Endodermal cell (in vitro differentiated cells): Measurements from ENCODE around the gene MAP7D2. TPM values are rescaled to one million over a fixed set of nuclear protein-coding genes. Genes with fewer than 3 reads are reported as not detected.

Experiments
- DNase-seq: peaks from one replicate; pipeline ENCODE4 v3.0.0-alpha.2; 2017
- H3K27ac ChIP-seq: 2 replicates; pipeline ENCODE4 v1.5.1; 2013; ENCODE audit warnings: mild to moderate bottlenecking, low read depth, low read length, moderate library complexity
- H3K27me3 ChIP-seq: 2 replicates; pipeline ENCODE4 v1.6.1; 2013; ENCODE audit warnings: mild to moderate bottlenecking, low read length, moderate library complexity; ENCODE audit not compliant: insufficient read depth, control insufficient read depth, poor library complexity, severe bottlenecking
- H3K36me3 ChIP-seq: 2 replicates; pipeline ENCODE4 v1.7.0; 2013; ENCODE audit warnings: mild to moderate bottlenecking, low read length, moderate library complexity; ENCODE audit not compliant: control insufficient read depth, insufficient read depth
- H3K4me1 ChIP-seq: one replicate; pipeline ENCODE4 v1.7.0; 2013; ENCODE audit warnings: low read length; ENCODE audit not compliant: control insufficient read depth, insufficient read depth
- H3K4me3 ChIP-seq: 2 replicates; pipeline ENCODE4 v1.5.1; 2013; ENCODE audit warnings: mild to moderate bottlenecking, low read length, moderate library complexity
- H3K9ac ChIP-seq: 2 replicates; pipeline ENCODE4 v1.6.1; 2013; ENCODE audit warnings: mild to moderate bottlenecking, low read length, moderate library complexity; ENCODE audit not compliant: poor library complexity, severe bottlenecking; ENCODE audit errors: extremely low read depth
- H3K9me3 ChIP-seq: 2 replicates; pipeline ENCODE4 v1.6.1; 2013; ENCODE audit warnings: mild to moderate bottlenecking, low read length, moderate library complexity; ENCODE audit not compliant: control insufficient read depth
- H3K27ac Mint-ChIP-seq: 2 replicates; pipeline ENCODE4 v1.8.0; 2020; ENCODE audit warnings: mixed read lengths
- H3K27me3 Mint-ChIP-seq: 2 replicates; pipeline ENCODE4 v1.8.0; 2021; ENCODE audit warnings: mild to moderate bottlenecking, mixed read lengths; ENCODE audit not compliant: insufficient read depth
- H3K36me3 Mint-ChIP-seq: 2 replicates; pipeline ENCODE4 v1.8.0; 2020; ENCODE audit warnings: low read depth, mixed read lengths
- H3K4me1 Mint-ChIP-seq: 2 replicates; pipeline ENCODE4 v1.8.0; 2020; ENCODE audit warnings: mixed read lengths
- H3K4me3 Mint-ChIP-seq: 2 replicates; pipeline ENCODE4 v1.8.0; 2020; ENCODE audit warnings: mild to moderate bottlenecking, moderate library complexity, mixed read lengths
- H3K9me3 Mint-ChIP-seq: 2 replicates; pipeline ENCODE4 v1.8.0; 2020; ENCODE audit warnings: mild to moderate bottlenecking, mixed read lengths
- WGBS, 2 experiments: methylation state at CpG; one replicate each; pipeline versions ENCODE4 v1.1.5 to v1.1.7; 2013; ENCODE audit warnings: missing lambda C conversion rate in 2 of 2, mixed read lengths in 1 of 2; ENCODE audit not compliant: insufficient coverage in 1 of 2, insufficient read length in 1 of 2; 5-methylcytosine and 5-hydroxymethylcytosine counted together
- total RNA-seq, 2 donors: library from RNA; stranded (reverse); fragmentation: NEBNext Ultra II Directional in 1 of 2; extraction: Animal tissue kit (Norgen Biotek cat#: 25700) in 1 of 2; gene quantifications; 2 replicates in 1 of 2; 3 replicates in 1 of 2; pipeline ENCODE4 v1.2.1, GENCODE V29; 2021
- TF ChIP-seq, protein P1 (sequence below): fragments of 200-600 bp; sonication (generic); conservative IDR thresholded peaks from 2 replicates; pipeline ENCODE4 v1.5.0; 2021; ENCODE audit warnings: antibody characterized with exemption, mild to moderate bottlenecking

MAP7D2 gene
- total RNA-seq, 2 donors from 2014 or later: 1.5 to 1.9 TPM

DNA sequence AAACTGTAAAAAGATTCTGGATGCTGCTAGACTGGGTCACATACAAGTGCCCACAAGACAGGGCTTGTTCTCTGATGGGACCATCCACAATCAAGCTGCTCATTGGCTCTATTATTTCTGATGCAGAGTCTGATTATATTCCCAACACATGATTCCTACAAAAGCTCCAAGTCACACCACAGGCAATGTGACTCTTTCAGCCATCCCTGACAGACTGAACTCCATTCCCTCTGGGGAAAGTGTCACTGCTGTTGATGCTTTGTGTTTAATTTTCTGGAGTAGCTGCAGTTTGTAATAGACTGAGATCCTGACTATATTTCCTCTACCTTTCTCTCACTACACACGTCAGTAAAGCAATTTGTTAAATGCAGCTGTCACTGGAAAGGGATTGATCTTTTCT is 70.5 kb downstream of the MAP7D2 start:
- TF ChIP-seq, protein P1, sequence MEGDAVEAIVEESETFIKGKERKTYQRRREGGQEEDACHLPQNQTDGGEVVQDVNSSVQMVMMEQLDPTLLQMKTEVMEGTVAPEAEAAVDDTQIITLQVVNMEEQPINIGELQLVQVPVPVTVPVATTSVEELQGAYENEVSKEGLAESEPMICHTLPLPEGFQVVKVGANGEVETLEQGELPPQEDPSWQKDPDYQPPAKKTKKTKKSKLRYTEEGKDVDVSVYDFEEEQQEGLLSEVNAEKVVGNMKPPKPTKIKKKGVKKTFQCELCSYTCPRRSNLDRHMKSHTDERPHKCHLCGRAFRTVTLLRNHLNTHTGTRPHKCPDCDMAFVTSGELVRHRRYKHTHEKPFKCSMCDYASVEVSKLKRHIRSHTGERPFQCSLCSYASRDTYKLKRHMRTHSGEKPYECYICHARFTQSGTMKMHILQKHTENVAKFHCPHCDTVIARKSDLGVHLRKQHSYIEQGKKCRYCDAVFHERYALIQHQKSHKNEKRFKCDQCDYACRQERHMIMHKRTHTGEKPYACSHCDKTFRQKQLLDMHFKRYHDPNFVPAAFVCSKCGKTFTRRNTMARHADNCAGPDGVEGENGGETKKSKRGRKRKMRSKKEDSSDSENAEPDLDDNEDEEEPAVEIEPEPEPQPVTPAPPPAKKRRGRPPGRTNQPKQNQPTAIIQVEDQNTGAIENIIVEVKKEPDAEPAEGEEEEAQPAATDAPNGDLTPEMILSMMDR: no peak
- Histone ChIP-seq H3K36me3 (no peaks in the 10 kb centered on the region), H3K4me1 (no peaks in the 10 kb centered on the region), H3K9me3 (no peaks in the 10 kb centered on the region), H3K27me3 (no peaks in the 10 kb centered on the region), H3K4me3 (no peak overlapping the region), H3K9ac (no peak overlapping the region), H3K27ac (no peak overlapping the region)
- Mint-ChIP-seq H3K36me3 (no peaks in the 10 kb centered on the region), H3K9me3 (peaks cover 77% of the 10 kb centered on the region), H3K4me1 (no peaks in the 10 kb centered on the region), H3K27ac (no peak overlapping the region), H3K27me3 (no peaks in the 10 kb centered on the region), H3K4me3 (no peak overlapping the region)
- no peak for DNase-seq
- WGBS, 2 experiments: 83% methylated on average over 1 of the region's 1 CpG; no CpG with 5 or more reads in 1 of the 2 experiments

DNA sequence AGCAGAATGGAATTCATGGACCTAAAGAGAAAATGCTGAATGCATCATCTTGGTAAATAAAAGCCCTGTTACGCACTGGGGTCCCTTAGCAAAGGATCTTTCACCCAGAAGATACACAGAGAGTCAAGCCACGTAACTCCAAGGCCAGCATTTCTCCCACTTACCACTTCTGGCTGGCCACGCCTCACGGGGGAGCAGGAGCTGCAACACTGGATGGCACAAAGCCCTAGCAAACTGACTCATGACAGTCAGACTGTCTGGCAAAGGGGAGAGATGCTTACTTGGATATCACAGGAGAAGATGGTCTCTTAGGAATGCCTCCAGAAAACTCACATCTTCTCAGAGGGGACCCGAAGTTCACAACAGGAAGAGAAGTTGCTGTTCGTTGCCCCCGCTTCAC is 74.5 kb downstream of the MAP7D2 start:
- Histone ChIP-seq H3K27ac (no peak overlapping the region), H3K27me3 (no peaks in the 10 kb centered on the region), H3K36me3 (no peaks in the 10 kb centered on the region), H3K4me3 (no peak overlapping the region), H3K9ac (no peak overlapping the region), H3K9me3 (no peaks in the 10 kb centered on the region), H3K4me1 (no peaks in the 10 kb centered on the region)
- H3K36me3 Mint-ChIP-seq: no peaks in the 10 kb centered on the region
- H3K27ac Mint-ChIP-seq: no peak overlapping the region
- H3K4me3 Mint-ChIP-seq: no peak overlapping the region
- no peaks in the 10 kb centered on the region for H3K4me1 Mint-ChIP-seq
- WGBS, 2 experiments: 89 to 92% methylated on average over 1 to 7 of the region's 7 CpGs
- TF ChIP-seq, protein P1: no peak
- H3K9me3 Mint-ChIP-seq: peaks cover 76% of the 10 kb centered on the region
- no peaks in the 10 kb centered on the region for H3K27me3 Mint-ChIP-seq
- no peak for DNase-seq

DNA sequence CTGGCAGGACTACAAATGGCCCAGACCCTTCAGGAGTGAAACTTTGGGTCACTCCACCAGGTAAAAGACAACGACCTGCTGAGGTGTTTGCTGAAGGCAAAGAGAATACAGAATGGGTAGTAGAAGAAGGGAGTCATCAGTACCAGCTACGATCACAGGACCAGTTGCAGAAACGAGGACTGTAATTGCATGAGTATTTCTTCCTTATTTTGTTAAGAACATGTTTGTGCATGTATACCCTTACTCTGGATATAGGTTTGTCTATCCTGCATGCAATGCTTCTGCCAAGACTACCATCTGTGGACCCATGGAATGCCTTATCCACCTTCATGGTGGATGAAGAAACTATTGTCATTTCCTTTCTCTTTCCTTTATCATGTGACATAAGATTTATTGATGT is 77.7 kb downstream of the MAP7D2 start:
- WGBS, 2 experiments: 75% methylated on average over 3 of the region's 3 CpGs; no CpG with 5 or more reads in 1 of the 2 experiments

More for the DNA sequence above, 77.7 kb downstream of the MAP7D2 start:
- no peaks in the 10 kb centered on the region for H3K9me3 ChIP-seq
- DNase-seq: no peak
- H3K27me3 ChIP-seq: no peaks in the 10 kb centered on the region
- TF ChIP-seq, protein P1: no peak
- Mint-ChIP-seq H3K4me1 (no peaks in the 10 kb centered on the region), H3K27ac (no peak overlapping the region), H3K4me3 (no peak overlapping the region), H3K9me3 (peaks cover 62% of the 10 kb centered on the region), H3K27me3 (no peaks in the 10 kb centered on the region), H3K36me3 (no peaks in the 10 kb centered on the region)
- H3K36me3 ChIP-seq: no peaks in the 10 kb centered on the region
- no peak overlapping the region for H3K9ac ChIP-seq
- no peaks in the 10 kb centered on the region for H3K4me1 ChIP-seq
- no peak overlapping the region for H3K4me3 ChIP-seq
- no peak overlapping the region for H3K27ac ChIP-seq
